ENCODE measurements around the gene PNLDC1.
"Not testable (repeated sequence)": the region's sequence is repeated elsewhere in the genome, so short reads cannot be mapped to it uniquely, and the experiment has no call there.

Gene PNLDC1

GRCh38 chr6:159836718-159837490 is 36.8 kb downstream of the PNLDC1 start:
- no peak overlapping the region for H3K4me3 ChIP-seq (ENCODE audit: low read depth in 1 of 2, low read length in 1 of 2)
- TF ChIP-seq CTCF (IDR thresholded peaks at IDR 0.05): no peak
- no peaks in the 10 kb centered on the region for H3K9me3 ChIP-seq
- H3K27me3 ChIP-seq: no peaks in the 10 kb centered on the region
- no peak overlapping the region for H3K27ac ChIP-seq
- H3K4me1 ChIP-seq (ENCODE audit: control insufficient read depth in 1 of 2, insufficient read depth in 1 of 2, low read depth in 1 of 2, low read length in 1 of 2): no peaks in the 10 kb centered on the region
- H3K36me3 ChIP-seq: no peaks in the 10 kb centered on the region

- no peaks in the 10 kb centered on the region for H3K27me3 ChIP-seq
- no peaks in the 10 kb centered on the region for H3K9me3 ChIP-seq
- no peak overlapping the region for H3K27ac ChIP-seq
- H3K4me3 ChIP-seq (ENCODE audit: low read depth in 1 of 2, low read length in 1 of 2): no peak overlapping the region
- H3K4me1 ChIP-seq (ENCODE audit: control insufficient read depth in 1 of 2, insufficient read depth in 1 of 2, low read depth in 1 of 2, low read length in 1 of 2): no peaks in the 10 kb centered on the region
- no peaks in the 10 kb centered on the region for H3K36me3 ChIP-seq
- TF ChIP-seq CTCF (IDR thresholded peaks at IDR 0.05): no peak
These were observed 37.4 kb downstream of the PNLDC1 start for GRCh38 chr6:159837511-159837910.

- H3K9me3 ChIP-seq: no peaks in the 10 kb centered on the region
- H3K4me1 ChIP-seq (ENCODE audit: control insufficient read depth in 1 of 2, insufficient read depth in 1 of 2, low read depth in 1 of 2, low read length in 1 of 2): no peaks in the 10 kb centered on the region
- H3K27ac ChIP-seq: no peak overlapping the region
- H3K27me3 ChIP-seq: no peaks in the 10 kb centered on the region
- TF ChIP-seq CTCF (IDR thresholded peaks at IDR 0.05): no peak
- no peaks in the 10 kb centered on the region for H3K36me3 ChIP-seq
- H3K4me3 ChIP-seq (ENCODE audit: low read depth in 1 of 2, low read length in 1 of 2): no peak overlapping the region
These were observed 38.1 kb downstream of the PNLDC1 start for GRCh38 chr6:159838020-159838744.

- Histone ChIP-seq H3K36me3 (no peaks in the 10 kb centered on the region), H3K4me3 (ENCODE audit: low read depth in 1 of 2, low read length in 1 of 2) (no peak overlapping the region), H3K9me3 (no peaks in the 10 kb centered on the region), H3K27ac (no peak overlapping the region), H3K27me3 (no peaks in the 10 kb centered on the region), H3K4me1 (ENCODE audit: control insufficient read depth in 1 of 2, insufficient read depth in 1 of 2, low read depth in 1 of 2, low read length in 1 of 2) (no peaks in the 10 kb centered on the region)
- TF ChIP-seq CTCF (IDR thresholded peaks at IDR 0.05): no peak
These were observed 42.0 kb downstream of the PNLDC1 start for GRCh38 chr6:159842035-159842434.

GRCh38 chr6:159844737-159845645 is 44.9 kb downstream of the PNLDC1 start:
- TF ChIP-seq CTCF (IDR thresholded peaks at IDR 0.05): no peak
- H3K36me3 ChIP-seq: no peaks in the 10 kb centered on the region
- no peaks in the 10 kb centered on the region for H3K27me3 ChIP-seq
- no peaks in the 10 kb centered on the region for H3K4me1 ChIP-seq (ENCODE audit: control insufficient read depth in 1 of 2, insufficient read depth in 1 of 2, low read depth in 1 of 2, low read length in 1 of 2)
- H3K9me3 ChIP-seq: no peaks in the 10 kb centered on the region
- no peak overlapping the region for H3K27ac ChIP-seq
- no peak overlapping the region for H3K4me3 ChIP-seq (ENCODE audit: low read depth in 1 of 2, low read length in 1 of 2)

- not testable (repeated sequence) for H3K4me1 ChIP-seq (ENCODE audit: control insufficient read depth in 1 of 2, insufficient read depth in 1 of 2, low read depth in 1 of 2, low read length in 1 of 2); H3K27me3 ChIP-seq; H3K4me3 ChIP-seq (ENCODE audit: low read depth in 1 of 2, low read length in 1 of 2); H3K9me3 ChIP-seq; H3K36me3 ChIP-seq; H3K27ac ChIP-seq
These were observed 48.5 kb downstream of the PNLDC1 start for GRCh38 chr6:159848552-159848951.

- not testable (repeated sequence) for H3K4me3 ChIP-seq (ENCODE audit: low read depth in 1 of 2, low read length in 1 of 2); H3K4me1 ChIP-seq (ENCODE audit: control insufficient read depth in 1 of 2, insufficient read depth in 1 of 2, low read depth in 1 of 2, low read length in 1 of 2); H3K9me3 ChIP-seq; H3K27ac ChIP-seq; H3K27me3 ChIP-seq; H3K36me3 ChIP-seq
These were observed 49.8 kb downstream of the PNLDC1 start for GRCh38 chr6:159849851-159850250.

Measured in neutrophil (primary cell).